GM21529 (cell line): ENCODE measurements around the gene DIAPH2.
A peak's percentile ranks its signal among the peaks of the same experiment; 100 is the strongest.

Source experiments
- ATAC-seq: cut with Tn5 transposase; IDR thresholded peaks from one replicate; pipeline ENCODE4 v1.9.1; 2021; ENCODE audit not compliant: unreplicated experiment

DIAPH2 gene

GRCh38 chrX:96684339-96685209, at the start of gene DIAPH2:
TSS of gene DIAPH2 (plus strand) at chrX:96684842.
- peak; percentile 77 for ATAC-seq

GRCh38 chrX:96650023-96650422, 34.6 kb upstream of the DIAPH2 start:
- ATAC-seq, result no peak

GRCh38 chrX:96655947-96656623, 28.6 kb upstream of the DIAPH2 start:
- ATAC-seq, result no peak

GRCh38 chrX:96682516-96682915, 2.1 kb upstream of the DIAPH2 start:
- ATAC-seq, result no peak

GRCh38 chrX:96683997-96684338, 674 bp upstream of the DIAPH2 start:
- peak; percentile 9 for ATAC-seq

GRCh38 chrX:96685210-96686099, 813 bp downstream of the DIAPH2 start:
- ATAC-seq, result peak; percentile 27

- no peak for ATAC-seq
Measured at GRCh38 chrX:96687776-96688175, 3.1 kb downstream of the DIAPH2 start.

GRCh38 chrX:96688789-96689188, 4.1 kb downstream of the DIAPH2 start:
- ATAC-seq, result no peak

- ATAC-seq, result no peak
Measured at GRCh38 chrX:96689991-96690390, 5.3 kb downstream of the DIAPH2 start.

- ATAC-seq, result no peak
Measured at GRCh38 chrX:96692454-96692853, 7.8 kb downstream of the DIAPH2 start.

GRCh38 chrX:96692890-96693289, 8.2 kb downstream of the DIAPH2 start:
- no peak for ATAC-seq

- no peak for ATAC-seq
Measured at GRCh38 chrX:96693407-96693806, 8.8 kb downstream of the DIAPH2 start.

GRCh38 chrX:96696462-96696861, 11.8 kb downstream of the DIAPH2 start:
- no peak for ATAC-seq

GRCh38 chrX:96700625-96701024, 16.0 kb downstream of the DIAPH2 start:
- ATAC-seq, result no peak

GRCh38 chrX:96703379-96703778, 18.7 kb downstream of the DIAPH2 start:
- no peak for ATAC-seq

- no peak for ATAC-seq
Measured at GRCh38 chrX:96703816-96704215, 19.2 kb downstream of the DIAPH2 start.

GRCh38 chrX:96704629-96705028, 20.0 kb downstream of the DIAPH2 start:
- ATAC-seq, result no peak

GRCh38 chrX:96705905-96706304, 21.3 kb downstream of the DIAPH2 start:
- ATAC-seq, result no peak

- ATAC-seq, result no peak
Measured at GRCh38 chrX:96707804-96708203, 23.2 kb downstream of the DIAPH2 start.

GRCh38 chrX:96710031-96710430, 25.4 kb downstream of the DIAPH2 start:
- ATAC-seq, result no peak

GRCh38 chrX:96713303-96713702, 28.7 kb downstream of the DIAPH2 start:
- no peak for ATAC-seq
